ENCODE measurements around the gene MRPL12. TPM values are rescaled to one million over a fixed set of nuclear protein-coding genes. Genes with fewer than 3 reads are reported as not detected.
"Not testable (repeated sequence)": the region's sequence is repeated elsewhere in the genome, so short reads cannot be mapped to it uniquely, and the experiment has no call there.

Gene MRPL12
- total RNA-seq, 1 donor from 2014 or later: 106 TPM

GRCh38 chr17:81675515-81676221, 27.5 kb upstream of the MRPL12 start:
- H3K4me3 Mint-ChIP-seq: peak overlapping the region; percentile 77
- H3K27ac Mint-ChIP-seq (ENCODE audit: unreplicated experiment); H3K36me3 Mint-ChIP-seq (ENCODE audit: low read depth); H3K27me3 Mint-ChIP-seq (ENCODE audit: low read depth); H3K9me3 Mint-ChIP-seq; H3K4me1 Mint-ChIP-seq: not testable (repeated sequence)
- TF ChIP-seq CTCF (conservative IDR thresholded peaks at IDR 0.05): peak; percentile 68
- DNase-seq (ENCODE audit: low read depth, low spot score): peak; percentile 21

GRCh38 chr17:81676906-81677305, 26.3 kb upstream of the MRPL12 start:
- DNase-seq (ENCODE audit: low read depth, low spot score): no peak
- H3K9me3 Mint-ChIP-seq: no peaks in the 10 kb centered on the region
- H3K36me3 Mint-ChIP-seq (ENCODE audit: low read depth): peaks cover 5% of the 10 kb centered on the region
- no peak overlapping the region for H3K27ac Mint-ChIP-seq (ENCODE audit: unreplicated experiment)
- H3K4me3 Mint-ChIP-seq: no peak overlapping the region
- TF ChIP-seq CTCF (conservative IDR thresholded peaks at IDR 0.05): no peak
- H3K27me3 Mint-ChIP-seq (ENCODE audit: low read depth): no peaks in the 10 kb centered on the region
- peaks cover 15% of the 10 kb centered on the region for H3K4me1 Mint-ChIP-seq

- peaks cover 34% of the 10 kb centered on the region for H3K4me1 Mint-ChIP-seq
- H3K4me3 Mint-ChIP-seq: peak overlapping the region; percentile 32
- no peak for DNase-seq (ENCODE audit: low read depth, low spot score)
These were observed 23.0 kb upstream of the MRPL12 start for GRCh38 chr17:81680150-81680549.

GRCh38 chr17:81681672-81682071, 21.5 kb upstream of the MRPL12 start:
- TF ChIP-seq CTCF (conservative IDR thresholded peaks at IDR 0.05): no peak
- no peak for DNase-seq (ENCODE audit: low read depth, low spot score)
- no peak overlapping the region for H3K27ac Mint-ChIP-seq (ENCODE audit: unreplicated experiment)
- H3K4me1 Mint-ChIP-seq: peaks cover 25% of the 10 kb centered on the region
- H3K36me3 Mint-ChIP-seq (ENCODE audit: low read depth): peaks cover 2% of the 10 kb centered on the region
- no peaks in the 10 kb centered on the region for H3K27me3 Mint-ChIP-seq (ENCODE audit: low read depth)
- H3K9me3 Mint-ChIP-seq: no peaks in the 10 kb centered on the region
- peak overlapping the region; percentile 61 for H3K4me3 Mint-ChIP-seq

More at GRCh38 chr17:81680150-81680549, 23.0 kb upstream of the MRPL12 start:
- Mint-ChIP-seq H3K27ac (ENCODE audit: unreplicated experiment) (no peak overlapping the region), H3K27me3 (ENCODE audit: low read depth) (no peaks in the 10 kb centered on the region), H3K9me3 (no peaks in the 10 kb centered on the region), H3K36me3 (ENCODE audit: low read depth) (peaks cover 5% of the 10 kb centered on the region)
- no peak for TF ChIP-seq CTCF (conservative IDR thresholded peaks at IDR 0.05)

GRCh38 chr17:81682565-81683207, 20.5 kb upstream of the MRPL12 start:
- Mint-ChIP-seq H3K4me3 (peak overlapping the region; percentile 94), H3K36me3 (ENCODE audit: low read depth) (peaks cover 2% of the 10 kb centered on the region), H3K4me1 (peaks cover 24% of the 10 kb centered on the region), H3K27ac (ENCODE audit: unreplicated experiment) (peak overlapping the region; percentile 86), H3K9me3 (no peaks in the 10 kb centered on the region), H3K27me3 (ENCODE audit: low read depth) (no peaks in the 10 kb centered on the region)
- no peak for TF ChIP-seq CTCF (conservative IDR thresholded peaks at IDR 0.05)
- DNase-seq (ENCODE audit: low read depth, low spot score): no peak
